GM19324 (cell line): Measurements from ENCODE around the gene CLCN7.

ENCODE experiments used
- ATAC-seq: cut with Tn5 transposase; IDR thresholded peaks from one replicate; pipeline ENCODE4 v1.9.1; 2021; ENCODE audit warnings: mild to moderate bottlenecking, moderate library complexity; ENCODE audit not compliant: unreplicated experiment, low FRiP score

Gene CLCN7

GRCh38 chr16:1474796-1475551 is at the start of gene CLCN7:
CLCN7 (minus strand) TSS chr16:1475028; CDS start chr16:1474974, 54 bp downstream.
- ATAC-seq: peak; percentile 92

GRCh38 chr16:1524366-1524765 is 49.5 kb upstream of the CLCN7 start:
- no peak for ATAC-seq

GRCh38 chr16:1523581-1524245 is 48.9 kb upstream of the CLCN7 start:
- no peak for ATAC-seq

GRCh38 chr16:1520461-1520860 is 45.6 kb upstream of the CLCN7 start:
- ATAC-seq: no peak

GRCh38 chr16:1519831-1520230 is 45.0 kb upstream of the CLCN7 start:
- no peak for ATAC-seq

- ATAC-seq: no peak
These were observed 43.9 kb upstream of the CLCN7 start for GRCh38 chr16:1518626-1519135.

GRCh38 chr16:1514507-1514906 is 39.7 kb upstream of the CLCN7 start:
- no peak for ATAC-seq

- ATAC-seq: no peak
These were observed 37.9 kb upstream of the CLCN7 start for GRCh38 chr16:1512774-1513173.

GRCh38 chr16:1511662-1512569 is 37.1 kb upstream of the CLCN7 start:
- no peak for ATAC-seq

GRCh38 chr16:1510941-1511351 is 36.1 kb upstream of the CLCN7 start:
- ATAC-seq: no peak

GRCh38 chr16:1510272-1510671 is 35.4 kb upstream of the CLCN7 start:
- ATAC-seq: no peak

GRCh38 chr16:1509307-1510221 is 34.7 kb upstream of the CLCN7 start:
- ATAC-seq: no peak

- no peak for ATAC-seq
These were observed 33.8 kb upstream of the CLCN7 start for GRCh38 chr16:1508494-1509187.

- no peak for ATAC-seq
These were observed 31.8 kb upstream of the CLCN7 start for GRCh38 chr16:1506494-1507213.

- no peak for ATAC-seq
These were observed 31.1 kb upstream of the CLCN7 start for GRCh38 chr16:1505912-1506311.

GRCh38 chr16:1505073-1505844 is 30.4 kb upstream of the CLCN7 start:
- ATAC-seq: no peak

- ATAC-seq: no peak
These were observed 28.5 kb upstream of the CLCN7 start for GRCh38 chr16:1503110-1503955.
